IMR-90 (cell line): ENCODE measurements around the gene TUBA3E. TPM values are rescaled to one million over a fixed set of nuclear protein-coding genes. Genes with fewer than 3 reads are reported as not detected.
"Not testable (repeated sequence)": the region's sequence is repeated elsewhere in the genome, so short reads cannot be mapped to it uniquely, and the experiment has no call there.

Experiments
- ATAC-seq: fragments of 200-7000 bp; cut with Tn5 transposase; 2 replicates; pipeline ENCODE4 v1.9.1; 2020; ENCODE audit warnings: low read depth, mild to moderate bottlenecking, moderate library complexity
- BruUV-seq: library from RNA; stranded (reverse); fragments of 400-500 nt; replicated peaks from 2 replicates; lab custom pipeline; 2021; lab: Mats Ljungman, UMichigan
- CTCF ChIA-PET: fragments of 300-600 bp; formaldehyde crosslinking; extraction: SDS; loops from one replicate; lab custom pipeline; 2021; ENCODE audit warnings: antibody characterized with exemption; lab: Yijun Ruan, JAX
- POLR2A ChIA-PET: fragments of 300-600 bp; sonication (Branson Sonifier 250); formaldehyde crosslinking; loops from one replicate; lab custom pipeline; 2022; ENCODE audit warnings: antibody characterized with exemption; ENCODE audit not compliant: unreplicated experiment; lab: Charles Lee
- DNase-seq: peaks from one replicate; pipeline ENCODE4 v3.0.0; 2013
- H2AFZ ChIP-seq: replicated peaks from 2 replicates; pipeline ENCODE3; 2013; ENCODE audit warnings: low read length, mild to moderate bottlenecking; ENCODE audit not compliant: poor library complexity
- H2AK5ac ChIP-seq: 2 replicates; pipeline ENCODE4 v1.6.1; 2013; ENCODE audit warnings: low read depth, low read length, inconsistent platforms
- H2AK9ac ChIP-seq: replicated peaks from 2 replicates; pipeline ENCODE3; 2013; ENCODE audit warnings: mild to moderate bottlenecking, low read depth, low read length, moderate library complexity; ENCODE audit not compliant: poor library complexity
- H2BK120ac ChIP-seq: 2 replicates; pipeline ENCODE4 v1.6.1; 2013; ENCODE audit warnings: low read depth, low read length, inconsistent platforms
- H2BK15ac ChIP-seq: 3 replicates; pipeline ENCODE4 v1.6.1; 2013; ENCODE audit warnings: low read depth, low read length, inconsistent platforms
- H2BK20ac ChIP-seq: 2 replicates; pipeline ENCODE4 v1.6.1; 2013; ENCODE audit warnings: low read depth, mild to moderate bottlenecking, inconsistent platforms, low read length, moderate library complexity
- H2BK5ac ChIP-seq: 2 replicates; pipeline ENCODE4 v1.6.1; 2013; ENCODE audit warnings: mild to moderate bottlenecking, low read depth, low read length, inconsistent platforms; ENCODE audit not compliant: poor library complexity, severe bottlenecking
- H3K14ac ChIP-seq: replicated peaks from 2 replicates; pipeline ENCODE4 v1.6.1; 2013; ENCODE audit warnings: low read depth, low read length, inconsistent platforms
- H3K18ac ChIP-seq: 2 replicates; pipeline ENCODE4 v1.6.1; 2013; ENCODE audit warnings: low read depth, low read length, control low read depth
- H3K23ac ChIP-seq: 2 replicates; pipeline ENCODE4 v1.6.1; 2013; ENCODE audit warnings: low read depth, low read length, inconsistent platforms
- H3K27ac ChIP-seq: 2 replicates; pipeline ENCODE4 v1.5.1; 2013; ENCODE audit warnings: mild to moderate bottlenecking, control low read depth, low read length; ENCODE audit not compliant: insufficient read depth
- H3K27me3 ChIP-seq: 2 replicates; pipeline ENCODE4 v1.6.1; 2013; ENCODE audit warnings: low read length; ENCODE audit not compliant: control insufficient read depth, insufficient read depth
- H3K36me3 ChIP-seq: 2 replicates; pipeline ENCODE4 v1.6.1; 2013; ENCODE audit warnings: low read length, mixed read lengths; ENCODE audit not compliant: control insufficient read depth, insufficient read depth
- H3K4ac ChIP-seq: 2 replicates; pipeline ENCODE4 v1.6.1; 2013; ENCODE audit warnings: low read depth, low read length, inconsistent platforms
- H3K4me1 ChIP-seq: 2 replicates; pipeline ENCODE4 v1.6.1; 2013; ENCODE audit warnings: low read length, mixed read lengths; ENCODE audit not compliant: control insufficient read depth, insufficient read depth
- H3K4me2 ChIP-seq: 2 replicates; pipeline ENCODE4 v1.6.1; 2013; ENCODE audit warnings: low read depth, mild to moderate bottlenecking, control low read depth, low read length, moderate library complexity
- H3K4me3 ChIP-seq: 2 replicates; pipeline ENCODE4 v1.5.1; 2013; ENCODE audit warnings: low read depth, mild to moderate bottlenecking, control low read depth, low read length, moderate library complexity; ENCODE audit not compliant: insufficient read depth
- H3K56ac ChIP-seq: 2 replicates; pipeline ENCODE4 v1.6.1; 2013; ENCODE audit warnings: low read length, inconsistent platforms; ENCODE audit not compliant: insufficient read depth; ENCODE audit errors: extremely low read depth
- H3K79me1 ChIP-seq, 2 experiments: 2 replicates each; pipeline ENCODE4 v1.6.1; 2013; ENCODE audit warnings: low read length in 2 of 2, inconsistent platforms in 1 of 2, low read depth in 1 of 2
- H3K9ac ChIP-seq: 2 replicates; pipeline ENCODE4 v1.6.1; 2013; ENCODE audit warnings: low read depth, low read length, control low read depth
- H3K9me1 ChIP-seq: 2 replicates; pipeline ENCODE4 v1.6.1; 2013; ENCODE audit warnings: low read length, inconsistent platforms; ENCODE audit not compliant: insufficient read depth
- H3K9me3 ChIP-seq: 2 replicates; pipeline ENCODE4 v1.6.1; 2013; ENCODE audit warnings: low read length; ENCODE audit not compliant: control insufficient read depth, insufficient read depth
- H4K20me1 ChIP-seq: 2 replicates; pipeline ENCODE4 v1.6.1; 2013; ENCODE audit warnings: low read length, inconsistent platforms; ENCODE audit not compliant: insufficient read depth
- H4K5ac ChIP-seq: 2 replicates; pipeline ENCODE4 v1.6.1; 2013; ENCODE audit warnings: mild to moderate bottlenecking, low read depth, low read length, control low read depth
- H4K8ac ChIP-seq, 2 experiments: 2 replicates each; pipeline ENCODE4 v1.6.1; 2013; ENCODE audit warnings: low read depth in 2 of 2, low read length in 2 of 2, control low read depth in 1 of 2, inconsistent platforms in 1 of 2
- H4K91ac ChIP-seq: 2 replicates; pipeline ENCODE4 v1.6.1; 2013; ENCODE audit warnings: low read depth, low read length, inconsistent platforms; ENCODE audit not compliant: insufficient read depth
- CHD1 ChIP-seq: IDR thresholded peaks from 2 replicates; pipeline ENCODE4 v1.6.1; 2012; ENCODE audit warnings: low read depth, low read length, improper control_type of control experiment
- FOS ChIP-seq: fragments of 150-350 bp; IDR thresholded peaks from 2 replicates; pipeline ENCODE4 v1.6.1; 2016; ENCODE audit warnings: low read depth, low read length
- WGBS, 2 experiments: methylation state at CpG; one replicate each; pipeline versions ENCODE4 v1.1.5 to v1.1.7; 2013; ENCODE audit warnings: missing lambda C conversion rate in 2 of 2; ENCODE audit not compliant: insufficient read length in 1 of 2; ENCODE audit errors: extremely low coverage in 2 of 2; 5-methylcytosine and 5-hydroxymethylcytosine counted together
- dilution Hi-C: fragments of 300-500 bp; cut with HindIII; formaldehyde crosslinking; loops from one replicate; pipeline ENCODE4 v1.14.3; 2018; ENCODE audit warnings: low sequenced_read_pairs; ENCODE audit not compliant: unreplicated experiment
- in situ Hi-C: fragments of 300-500 bp; cut with MboI; formaldehyde crosslinking; loops from 3 replicates; pipeline ENCODE4 v1.14.3; 2019; ENCODE audit warnings: low sequenced_read_pairs, inconsistent platforms, mixed read lengths
- intact Hi-C: fragments of 100-400 bp; cut with micrococcal nuclease; formaldehyde crosslinking; loops from 2 replicates; pipeline ENCODE4 v1.10.0; 2022
- polyA plus RNA-seq, 3 experiments: library from polyadenylated mRNA; depleted of rRNA; stranded (reverse); fragments of >200 nt; gene quantifications; 2 replicates each; pipeline ENCODE4 v1.2.3, GENCODE V29; 2012; ENCODE audit warnings: low replicate concordance in 1 of 3
- total RNA-seq: library from RNA; depleted of rRNA; stranded (reverse); fragments of >200 nt; gene quantifications from 2 replicates; pipeline ENCODE4 v1.2.3, GENCODE V29; 2012

Gene TUBA3E
- total and polyA plus RNA-seq, 2 of the 4 experiments (the other 2 are of a cell fraction): not detected

GRCh38 chr2:130150181-130151144 is 47.8 kb downstream of the TUBA3E start (continued):
- no peak for TF ChIP-seq CHD1
- no peak for TF ChIP-seq FOS

- BruUV-seq, H3K9me3 ChIP-seq, H3K9me1 ChIP-seq, H3K4ac ChIP-seq, H2BK20ac ChIP-seq, H3K27me3 ChIP-seq, H2AFZ ChIP-seq, H3K4me1 ChIP-seq, H3K9ac ChIP-seq, H3K79me1 ChIP-seq, H3K27ac ChIP-seq, H2BK15ac ChIP-seq, ATAC-seq, H3K4me3 ChIP-seq, H4K91ac ChIP-seq, H2BK120ac ChIP-seq, H4K5ac ChIP-seq, H2BK5ac ChIP-seq, H3K18ac ChIP-seq, intact Hi-C loops, H2AK5ac ChIP-seq, H4K20me1 ChIP-seq, POLR2A ChIA-PET, H3K23ac ChIP-seq, H3K56ac ChIP-seq, CTCF ChIA-PET, H2AK9ac ChIP-seq, H3K4me2 ChIP-seq, H4K8ac ChIP-seq, DNase-seq, in situ Hi-C loops, H3K14ac ChIP-seq, dilution Hi-C loops: not testable (repeated sequence)
- H3K36me3 ChIP-seq: peaks cover 14% of the 10 kb centered on the region; the same call in 1 of the 2 replicates
- no CpG with 5 or more reads among the region's 6 CpGs for WGBS, 2 experiments
These were observed 49.7 kb downstream of the TUBA3E start for GRCh38 chr2:130148515-130148914.

- in situ Hi-C loops: not testable (repeated sequence)
These were observed 53.2 kb downstream of the TUBA3E start, which contains the start of gene CCDC74B for GRCh38 chr2:130145006-130145414. TSS of gene CCDC74B (minus strand) at chr2:130145112. CDS start at chr2:130144996, 116 bp downstream.

More at GRCh38 chr2:130145006-130145414, 53.2 kb downstream of the TUBA3E start, which contains the start of gene CCDC74B:
- H3K9me1 ChIP-seq, POLR2A ChIA-PET, H3K14ac ChIP-seq, H4K20me1 ChIP-seq, H4K91ac ChIP-seq, H2BK20ac ChIP-seq, H2BK5ac ChIP-seq, H3K36me3 ChIP-seq, H3K27ac ChIP-seq, H3K56ac ChIP-seq, H3K18ac ChIP-seq, BruUV-seq, H2AK5ac ChIP-seq, H3K9me3 ChIP-seq, H3K27me3 ChIP-seq, H3K23ac ChIP-seq, H4K5ac ChIP-seq, H3K79me1 ChIP-seq, H2BK15ac ChIP-seq, H3K4me1 ChIP-seq, H2AK9ac ChIP-seq, intact Hi-C loops, dilution Hi-C loops: not testable (repeated sequence)
- H4K8ac ChIP-seq: peak within 1 kb of the TSS; percentile 72 to 76; a peak in 2 of 4 replicates
- H3K4ac ChIP-seq: peak within 1 kb of the TSS; percentile 40; the same call in 1 of the 2 replicates
- peak within 1 kb of the TSS; percentile 84 for H3K4me2 ChIP-seq
- DNase-seq (peak; percentile 4), ATAC-seq (peak; percentile 91)
- peak within 1 kb of the TSS; percentile 58 for H2AFZ ChIP-seq
- peak within 1 kb of the TSS; percentile 19; the same call in 1 of the 2 replicates for H2BK120ac ChIP-seq
- peak within 1 kb of the TSS; percentile 57 for H3K4me3 ChIP-seq
- H3K9ac ChIP-seq: peak within 1 kb of the TSS; percentile 77; the same call in 1 of the 2 replicates
- WGBS, 2 experiments: 0% methylated on average over 4 of the region's 30 CpGs; no CpG with 5 or more reads in 1 of the 2 experiments
- CTCF ChIA-PET: interaction anchor here (0.9 kb wide), 1 partner anchor 11 kb away, joined by 3 read pairs; no protein-coding TSS in a partner anchor
